ENCODE results near the gene MRPL2. TPM values are rescaled to one million over a fixed set of nuclear protein-coding genes. Genes with fewer than 3 reads are reported as not detected.

MRPL2 gene
- total RNA-seq, 1 donor from 2014 or later, result 50.5 TPM

DNA sequence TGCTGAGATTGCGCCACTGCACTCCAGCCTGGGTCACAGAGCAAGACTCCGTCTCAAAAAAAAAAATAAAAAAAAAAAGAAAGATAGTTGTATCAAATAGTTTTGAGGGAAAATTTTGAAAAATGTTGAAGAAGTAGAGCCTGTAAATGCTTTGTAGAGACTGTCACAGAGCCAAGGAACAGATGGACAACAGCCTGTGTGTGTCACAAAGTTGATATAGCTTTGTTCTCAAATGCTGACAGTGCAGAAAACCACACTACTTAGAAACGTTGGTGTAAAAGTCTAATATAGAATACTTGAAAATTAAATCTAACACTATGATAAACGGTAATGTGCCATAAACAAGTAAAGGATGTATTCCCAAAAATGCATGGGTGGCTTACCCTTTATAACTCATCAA, 42.3 kb upstream of the MRPL2 start:
- H3K36me3 Mint-ChIP-seq (ENCODE audit: unreplicated experiment), result no peaks in the 10 kb centered on the region
- H3K9me3 Mint-ChIP-seq (ENCODE audit: unreplicated experiment), result peaks cover 3% of the 10 kb centered on the region
- DNase-seq, result no peak
- no peaks in the 10 kb centered on the region for H3K27me3 Mint-ChIP-seq (ENCODE audit: unreplicated experiment)
- H3K4me1 Mint-ChIP-seq (ENCODE audit: low read depth, unreplicated experiment), result peaks cover 29% of the 10 kb centered on the region
- no peak overlapping the region for H3K4me3 Mint-ChIP-seq (ENCODE audit: unreplicated experiment)
- TF ChIP-seq, protein P1, sequence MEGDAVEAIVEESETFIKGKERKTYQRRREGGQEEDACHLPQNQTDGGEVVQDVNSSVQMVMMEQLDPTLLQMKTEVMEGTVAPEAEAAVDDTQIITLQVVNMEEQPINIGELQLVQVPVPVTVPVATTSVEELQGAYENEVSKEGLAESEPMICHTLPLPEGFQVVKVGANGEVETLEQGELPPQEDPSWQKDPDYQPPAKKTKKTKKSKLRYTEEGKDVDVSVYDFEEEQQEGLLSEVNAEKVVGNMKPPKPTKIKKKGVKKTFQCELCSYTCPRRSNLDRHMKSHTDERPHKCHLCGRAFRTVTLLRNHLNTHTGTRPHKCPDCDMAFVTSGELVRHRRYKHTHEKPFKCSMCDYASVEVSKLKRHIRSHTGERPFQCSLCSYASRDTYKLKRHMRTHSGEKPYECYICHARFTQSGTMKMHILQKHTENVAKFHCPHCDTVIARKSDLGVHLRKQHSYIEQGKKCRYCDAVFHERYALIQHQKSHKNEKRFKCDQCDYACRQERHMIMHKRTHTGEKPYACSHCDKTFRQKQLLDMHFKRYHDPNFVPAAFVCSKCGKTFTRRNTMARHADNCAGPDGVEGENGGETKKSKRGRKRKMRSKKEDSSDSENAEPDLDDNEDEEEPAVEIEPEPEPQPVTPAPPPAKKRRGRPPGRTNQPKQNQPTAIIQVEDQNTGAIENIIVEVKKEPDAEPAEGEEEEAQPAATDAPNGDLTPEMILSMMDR (IDR thresholded peaks at IDR 0.05; ENCODE audit: partially characterized antibody, unreplicated experiment), result no peak
- no peak overlapping the region for H3K27ac Mint-ChIP-seq (ENCODE audit: unreplicated experiment)

DNA sequence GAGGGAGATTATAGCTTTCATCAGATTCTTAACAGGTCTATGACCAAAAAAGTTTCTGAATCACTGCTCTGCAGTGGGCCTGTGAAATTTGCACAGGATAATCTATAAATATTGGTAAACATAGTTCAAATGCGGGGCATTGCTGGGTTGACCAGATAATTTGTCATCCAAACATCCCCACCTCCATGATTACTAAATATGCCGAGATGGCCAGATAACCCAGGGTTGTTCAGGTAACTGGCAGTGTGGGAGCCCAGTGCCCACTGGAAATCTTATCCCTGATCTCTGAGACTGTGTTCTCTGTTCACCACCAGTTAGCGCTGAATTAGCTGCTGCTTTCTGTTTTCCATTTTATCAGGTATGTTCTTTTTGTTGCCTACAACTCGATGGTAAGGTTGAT, 38.3 kb upstream of the MRPL2 start:
- H3K27me3 Mint-ChIP-seq (ENCODE audit: unreplicated experiment), result no peaks in the 10 kb centered on the region
- peak overlapping the region; percentile 53 for H3K27ac Mint-ChIP-seq (ENCODE audit: unreplicated experiment)
- TF ChIP-seq, protein P1 (IDR thresholded peaks at IDR 0.05; ENCODE audit: partially characterized antibody, unreplicated experiment), result no peak
- no peak for DNase-seq
- no peak overlapping the region for H3K4me3 Mint-ChIP-seq (ENCODE audit: unreplicated experiment)
- no peaks in the 10 kb centered on the region for H3K36me3 Mint-ChIP-seq (ENCODE audit: unreplicated experiment)
- H3K4me1 Mint-ChIP-seq (ENCODE audit: low read depth, unreplicated experiment), result peaks cover 37% of the 10 kb centered on the region
- H3K9me3 Mint-ChIP-seq (ENCODE audit: unreplicated experiment), result peaks cover 2% of the 10 kb centered on the region

DNA sequence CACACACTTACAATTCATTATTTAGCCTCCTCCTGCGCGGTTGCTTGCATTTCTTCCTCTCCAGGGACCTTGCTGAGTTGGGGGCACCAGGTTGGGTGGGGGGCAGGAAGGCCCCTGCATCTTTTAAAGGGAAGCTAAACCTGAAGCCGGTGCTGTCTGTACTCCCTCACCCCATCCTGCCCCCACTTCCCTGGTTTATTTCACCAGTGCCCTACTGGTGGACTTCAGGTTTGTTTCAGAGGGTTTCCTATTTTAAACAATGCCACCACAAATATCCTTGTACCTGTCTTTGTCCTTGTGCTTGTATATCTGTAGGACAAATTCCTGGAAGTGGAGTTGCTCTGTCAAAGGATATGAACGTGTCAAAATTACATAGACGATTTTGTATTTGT, 37.9 kb upstream of the MRPL2 start:
- TF ChIP-seq, protein P1 (IDR thresholded peaks at IDR 0.05; ENCODE audit: partially characterized antibody, unreplicated experiment), result no peak
- Mint-ChIP-seq H3K27me3 (ENCODE audit: unreplicated experiment) (no peaks in the 10 kb centered on the region), H3K9me3 (ENCODE audit: unreplicated experiment) (peaks cover 2% of the 10 kb centered on the region), H3K4me3 (ENCODE audit: unreplicated experiment) (no peak overlapping the region), H3K36me3 (ENCODE audit: unreplicated experiment) (no peaks in the 10 kb centered on the region), H3K27ac (ENCODE audit: unreplicated experiment) (peak overlapping the region; percentile 53), H3K4me1 (ENCODE audit: low read depth, unreplicated experiment) (peaks cover 37% of the 10 kb centered on the region)
- DNase-seq, result no peak

DNA sequence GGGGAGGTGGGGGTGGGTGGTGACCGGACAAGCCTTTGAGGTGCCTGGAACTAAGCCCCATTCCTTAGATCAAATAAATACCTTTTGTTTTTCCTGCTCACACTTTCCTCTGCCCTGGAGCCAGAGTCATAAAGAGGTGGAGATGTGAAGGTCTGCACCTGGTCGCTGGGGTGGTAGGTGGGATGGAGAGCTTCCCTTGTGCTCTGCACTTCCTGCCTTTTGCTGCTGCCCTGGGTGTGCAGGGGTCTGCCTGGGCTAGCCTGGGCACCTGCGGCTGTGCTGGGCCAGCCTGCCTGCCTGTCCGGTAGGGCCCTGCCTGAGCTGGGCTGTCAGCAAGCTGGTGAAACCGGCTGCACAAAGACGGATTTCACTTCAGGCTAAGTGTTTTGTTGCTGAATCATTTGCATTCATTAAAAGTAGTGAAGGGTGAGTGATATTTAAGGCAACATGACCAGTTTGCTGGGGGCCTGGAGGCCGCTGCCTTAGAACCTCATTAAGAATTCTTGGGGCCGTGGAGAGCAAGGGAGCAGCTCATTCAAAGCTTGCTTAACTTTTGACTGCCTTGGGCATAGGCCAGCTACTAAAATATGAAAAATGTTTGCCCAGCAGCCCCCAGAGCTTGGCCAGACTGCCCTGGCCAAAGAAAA, 37.3 kb upstream of the MRPL2 start:
- peaks cover 2% of the 10 kb centered on the region for H3K9me3 Mint-ChIP-seq (ENCODE audit: unreplicated experiment)
- TF ChIP-seq, protein P1 (IDR thresholded peaks at IDR 0.05; ENCODE audit: partially characterized antibody, unreplicated experiment), result no peak
- peak overlapping the region; percentile 53 for H3K27ac Mint-ChIP-seq (ENCODE audit: unreplicated experiment)
- peaks cover 37% of the 10 kb centered on the region for H3K4me1 Mint-ChIP-seq (ENCODE audit: low read depth, unreplicated experiment)
- H3K27me3 Mint-ChIP-seq (ENCODE audit: unreplicated experiment), result no peaks in the 10 kb centered on the region
- H3K4me3 Mint-ChIP-seq (ENCODE audit: unreplicated experiment), result no peak overlapping the region
- no peak for DNase-seq
- H3K36me3 Mint-ChIP-seq (ENCODE audit: unreplicated experiment), result no peaks in the 10 kb centered on the region

DNA sequence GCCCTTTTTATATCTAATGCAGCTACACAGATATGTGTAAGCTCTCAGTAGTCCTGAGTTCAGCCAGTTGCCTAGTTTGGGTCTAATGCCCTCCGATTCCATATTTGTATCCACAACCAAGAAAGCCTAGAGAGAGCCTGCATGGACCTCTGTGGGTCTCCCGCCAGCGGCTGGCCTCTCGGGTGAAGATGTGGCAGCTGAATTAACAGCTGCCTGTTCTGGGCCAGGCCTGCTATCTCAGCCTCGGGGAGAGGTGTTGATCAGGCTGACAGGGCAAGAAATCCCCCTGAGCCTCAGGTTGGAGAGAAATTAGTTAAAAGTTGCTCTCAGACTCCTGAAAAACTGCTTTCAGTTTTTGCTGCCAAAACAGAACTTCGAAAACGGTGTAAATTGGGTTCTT, 36.7 kb upstream of the MRPL2 start:
- H3K4me3 Mint-ChIP-seq (ENCODE audit: unreplicated experiment), result peak overlapping the region; percentile 1
- H3K36me3 Mint-ChIP-seq (ENCODE audit: unreplicated experiment), result no peaks in the 10 kb centered on the region
- H3K4me1 Mint-ChIP-seq (ENCODE audit: low read depth, unreplicated experiment), result peaks cover 37% of the 10 kb centered on the region
- H3K27ac Mint-ChIP-seq (ENCODE audit: unreplicated experiment), result peak overlapping the region; percentile 45
- DNase-seq, result no peak
- no peaks in the 10 kb centered on the region for H3K27me3 Mint-ChIP-seq (ENCODE audit: unreplicated experiment)
- TF ChIP-seq, protein P1 (IDR thresholded peaks at IDR 0.05; ENCODE audit: partially characterized antibody, unreplicated experiment), result no peak
- peaks cover 2% of the 10 kb centered on the region for H3K9me3 Mint-ChIP-seq (ENCODE audit: unreplicated experiment)

Measured in glutamatergic neuron (in vitro differentiated cells).